Coronary artery (tissue), 2 donors: ENCODE measurements around the gene KCTD1.
A peak's percentile ranks its signal among the peaks of the same experiment; 100 is the strongest.

Source experiments
- DNase-seq: peaks from one replicate; pipeline ENCODE4 v3.0.0-alpha.2; 2017; ENCODE audit warnings: low spot score
- H3K27ac ChIP-seq, 2 donors: fragments of 200-600 bp; sonication (generic); one replicate each; pipeline ENCODE4 v1.5.1; 2016 to 2019
- H3K4me3 ChIP-seq: fragments of 200-600 bp; sonication (generic); 2 replicates; pipeline ENCODE4 v1.5.1; 2016; ENCODE audit warnings: mild to moderate bottlenecking, moderate library complexity
- CTCF ChIP-seq: fragments of 200-600 bp; sonication (generic); IDR thresholded peaks from one replicate; pipeline ENCODE4 v1.5.1; 2019; ENCODE audit warnings: antibody characterized with exemption

The KCTD1 gene

DNA sequence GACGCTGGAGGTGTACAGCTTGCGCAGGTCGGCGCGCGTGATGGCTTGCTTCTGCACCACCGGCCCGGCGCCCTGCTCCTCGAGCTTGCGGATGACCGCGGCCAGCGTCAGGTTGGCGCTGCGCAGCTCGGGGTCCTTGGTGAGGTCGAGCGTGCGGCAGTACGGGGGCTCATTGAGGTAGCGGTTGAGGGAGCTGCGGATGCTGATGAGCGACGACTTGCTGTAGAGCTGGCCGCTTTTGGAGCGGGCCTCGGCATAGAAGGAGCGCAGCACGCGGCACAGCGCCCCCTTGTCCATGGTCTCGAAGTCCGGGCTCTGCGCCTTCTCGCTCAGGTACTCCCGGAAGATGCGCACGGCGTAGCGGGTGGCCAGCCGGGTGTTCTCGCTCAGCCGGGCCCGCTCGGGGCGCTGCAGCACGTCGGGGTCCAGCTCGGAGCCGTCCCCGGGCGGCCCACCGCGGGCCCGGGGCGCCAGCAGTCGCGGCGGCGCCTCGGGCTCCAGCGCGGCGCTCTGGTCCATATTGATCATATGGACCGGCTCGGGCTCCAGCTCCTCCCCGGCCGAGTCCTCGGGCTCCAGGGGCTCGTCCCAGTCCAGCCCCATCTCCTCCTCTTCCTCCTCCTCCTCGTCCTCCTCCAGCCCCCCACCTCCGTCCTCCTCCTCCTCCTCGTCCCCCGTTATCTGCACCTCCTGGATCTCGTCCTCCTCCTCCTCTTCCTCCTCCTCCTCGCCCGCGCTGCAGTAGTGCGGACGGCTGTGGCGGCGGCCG, 523 bp downstream of the KCTD1 start:
- no peak for TF ChIP-seq CTCF
- H3K27ac ChIP-seq = peak overlapping the region; percentile 80 to 82
- DNase-seq = peak; percentile 75
- peak overlapping the region; percentile 86 for H3K4me3 ChIP-seq

DNA sequence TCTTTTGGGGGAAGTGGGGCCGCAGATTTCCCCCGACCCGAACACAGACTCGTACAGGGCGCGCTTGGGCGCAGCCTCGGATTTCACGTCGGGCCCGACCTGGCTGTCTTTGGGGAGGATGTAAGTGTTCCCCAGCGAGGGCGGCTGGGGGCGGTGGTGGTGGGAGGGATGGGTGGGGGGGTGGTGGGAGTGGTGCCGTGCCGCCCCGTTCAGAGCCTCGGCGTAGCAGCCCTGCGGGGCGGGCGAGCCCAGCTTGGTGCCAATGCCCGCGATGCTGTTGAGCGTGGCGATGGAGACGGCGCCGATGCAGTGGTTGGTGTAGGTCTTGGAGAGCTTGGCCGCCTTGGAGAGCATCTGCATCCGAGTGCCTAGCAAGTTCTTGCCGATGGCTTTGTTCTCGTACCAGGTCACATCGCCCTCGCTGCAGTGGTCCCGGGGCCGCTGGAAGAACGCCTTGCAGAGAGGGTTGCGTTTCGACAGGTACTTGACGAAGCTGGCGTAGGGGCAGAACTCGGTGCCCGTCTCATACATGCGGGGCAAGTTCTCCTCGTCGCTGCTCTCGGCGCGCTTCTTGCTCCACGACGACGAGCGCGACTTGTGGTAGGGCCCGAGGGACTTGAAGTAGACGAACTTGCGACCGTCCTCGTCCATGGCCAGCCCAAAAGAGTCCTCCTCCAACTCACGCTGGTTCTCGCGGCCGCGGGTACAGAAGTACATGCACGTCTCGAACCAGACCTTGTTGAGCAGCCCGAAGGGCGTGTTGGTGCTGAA, 1.3 kb downstream of the KCTD1 start:
- DNase-seq = no peak
- Histone ChIP-seq H3K4me3 (peak overlapping the region; percentile 86), H3K27ac (peak overlapping the region in 1 of 2 donors; percentile 82)
- TF ChIP-seq CTCF = no peak

DNA sequence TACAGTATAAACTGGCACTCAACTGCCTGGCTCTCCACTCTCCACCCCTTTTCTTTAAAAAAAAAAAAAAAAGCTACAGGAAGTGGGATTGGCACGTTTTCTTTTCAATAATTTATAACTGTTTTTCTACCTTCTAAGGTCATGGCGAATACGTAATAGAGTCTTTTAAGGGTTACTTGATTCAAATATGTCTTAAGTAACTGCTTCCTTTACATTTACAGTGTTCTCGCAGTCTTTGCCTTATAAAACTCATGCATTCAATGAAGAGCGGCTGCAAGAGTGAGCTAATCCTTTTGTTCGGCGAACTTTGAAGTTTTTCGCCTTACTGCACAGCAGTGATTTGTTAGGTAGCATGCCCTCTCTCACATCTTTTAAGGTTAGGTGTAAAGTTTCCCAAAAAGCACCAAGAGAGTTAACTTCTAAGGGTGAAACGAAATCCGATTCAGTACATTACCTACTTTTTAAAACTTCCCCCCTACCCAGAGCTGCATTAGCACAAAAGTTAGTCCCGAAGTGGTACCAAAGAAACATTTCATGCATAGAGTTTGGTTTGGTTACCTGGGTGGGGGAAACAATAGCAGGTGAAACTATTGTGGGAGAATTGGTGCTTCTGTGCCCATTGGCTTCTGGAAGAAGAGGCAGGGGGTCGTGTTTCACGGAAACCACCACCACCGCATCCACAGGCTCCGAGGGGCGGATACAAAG, 2.0 kb downstream of the KCTD1 start:
- no peak for DNase-seq
- no peak for TF ChIP-seq CTCF
- peak overlapping the region; percentile 86 for H3K4me3 ChIP-seq
- H3K27ac ChIP-seq = peak overlapping the region in 1 of 2 donors; percentile 82

- H3K4me3 ChIP-seq = peak overlapping the region; percentile 51
- DNase-seq = no peak
- H3K27ac ChIP-seq = peak overlapping the region in 1 of 2 donors; percentile 10
- no peak for TF ChIP-seq CTCF
These were observed 2.8 kb downstream of the KCTD1 start for GRCh38 chr18:26545335-26546123.

- TF ChIP-seq CTCF = no peak
- Histone ChIP-seq H3K4me3 (peak overlapping the region; percentile 13), H3K27ac (no peak overlapping the region)
- DNase-seq = no peak
These were observed 3.9 kb downstream of the KCTD1 start for GRCh38 chr18:26544451-26544850.

DNA sequence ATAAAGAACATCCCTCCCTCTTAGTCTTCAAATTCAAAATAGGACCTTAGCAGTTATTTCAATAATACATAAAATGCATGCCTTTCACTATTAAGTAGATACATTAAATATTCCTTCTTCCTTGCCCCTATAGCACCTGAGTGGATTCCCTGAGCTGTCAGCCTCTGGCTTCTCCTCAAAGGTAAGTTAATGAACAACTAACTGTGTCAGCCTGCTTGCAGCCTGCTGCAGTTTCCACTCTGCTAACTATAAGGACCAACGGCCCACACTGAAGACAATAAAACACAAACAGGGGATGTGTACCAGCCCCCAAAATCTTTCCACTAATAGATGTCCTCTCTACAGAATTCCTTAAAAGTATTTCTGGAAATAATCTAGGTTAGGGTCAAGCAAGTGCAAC, 5.0 kb downstream of the KCTD1 start:
- TF ChIP-seq CTCF = no peak
- Histone ChIP-seq H3K4me3 (no peak overlapping the region), H3K27ac (no peak overlapping the region)
- DNase-seq = no peak
